ENCODE data around the gene SRMS. TPM values are rescaled to one million over a fixed set of nuclear protein-coding genes. Genes with fewer than 3 reads are reported as not detected.
A peak's percentile ranks its signal among the peaks of the same experiment; 100 is the strongest.

The SRMS gene
- polyA plus RNA-seq, 1 donor (not counting 4 experiments of a cell fraction or from before 2014, with no cell fraction given), result 0.10 TPM

DNA sequence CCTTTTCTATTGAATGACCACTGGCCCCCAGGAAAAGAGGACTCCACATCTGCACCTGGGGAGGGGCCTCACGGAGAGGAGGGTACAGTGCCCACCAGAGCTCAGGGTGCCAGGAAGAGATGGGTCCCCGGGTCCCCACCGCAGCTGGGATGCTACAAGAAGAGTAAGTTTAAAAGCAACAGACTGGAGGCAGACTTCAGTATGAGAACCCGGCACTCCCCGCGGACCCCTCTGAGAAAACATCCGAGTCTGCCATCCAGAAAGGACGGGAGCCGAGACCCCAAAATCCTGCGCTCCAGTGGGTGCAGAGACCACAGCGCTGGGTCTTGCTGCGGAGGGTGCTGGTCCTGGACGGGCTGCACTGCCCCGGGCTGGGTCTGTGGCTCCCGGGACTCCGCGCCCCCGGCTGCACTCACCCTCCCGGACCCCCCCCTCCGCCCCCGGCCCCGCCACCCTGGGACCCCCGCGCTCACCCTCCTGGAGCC, 26.1 kb upstream of the SRMS start:
- H3K4me1 ChIP-seq (ENCODE audit: control insufficient read depth, extremely low read depth, insufficient read depth, low read length), result peaks cover 13% of the 10 kb centered on the region
- no peaks in the 10 kb centered on the region for H3K9me1 ChIP-seq (ENCODE audit: control insufficient read depth, extremely low read depth, insufficient read depth, low read length)
- no peaks in the 10 kb centered on the region for H3K9me3 ChIP-seq (ENCODE audit: control insufficient read depth, low read depth, low read length)
- dilution Hi-C loops (cut with MboI; ENCODE audit: extremely low pct_ligation_motif_present, low sequenced_read_pairs), result no loop called here
- H3K4me3 ChIP-seq (ENCODE audit: control insufficient read depth in 2 of 3, extremely low read depth in 1 of 3, insufficient read depth in 2 of 3, low read depth in 1 of 3, low read length in 3 of 3), result peak overlapping the region; percentile 78 to 96 (median 91)
- no peak overlapping the region for H2AFZ ChIP-seq (ENCODE audit: control insufficient read depth, low read length)
- DNase-seq (ENCODE audit: low read depth, low spot score), result no peak
- FAIRE-seq, result no peak
- peak overlapping the region; percentile 80 for H3K27ac ChIP-seq (ENCODE audit: control insufficient read depth, insufficient read depth, low read length)
- H4K20me1 ChIP-seq (ENCODE audit: control insufficient read depth, extremely low read depth, insufficient read depth, low read length), result no peaks in the 10 kb centered on the region
- H3K36me3 ChIP-seq (ENCODE audit: control insufficient read depth in 2 of 2, extremely low read depth in 1 of 2, insufficient read depth in 2 of 2, low read length in 2 of 2), result peaks cover 3 to 6% of the 10 kb centered on the region in 2 experiments
- peak overlapping the region; percentile 93 for H3K9ac ChIP-seq (ENCODE audit: control insufficient read depth, extremely low read depth, insufficient read depth, low read length)
- peak overlapping the region; percentile 74 for H3K4me2 ChIP-seq (ENCODE audit: control insufficient read depth, extremely low read depth, insufficient read depth, low read depth, low read length)
- TF ChIP-seq EZH2 (IDR thresholded peaks at IDR 0.05; ENCODE audit: low read length), result no peak
- TF ChIP-seq, protein P1, sequence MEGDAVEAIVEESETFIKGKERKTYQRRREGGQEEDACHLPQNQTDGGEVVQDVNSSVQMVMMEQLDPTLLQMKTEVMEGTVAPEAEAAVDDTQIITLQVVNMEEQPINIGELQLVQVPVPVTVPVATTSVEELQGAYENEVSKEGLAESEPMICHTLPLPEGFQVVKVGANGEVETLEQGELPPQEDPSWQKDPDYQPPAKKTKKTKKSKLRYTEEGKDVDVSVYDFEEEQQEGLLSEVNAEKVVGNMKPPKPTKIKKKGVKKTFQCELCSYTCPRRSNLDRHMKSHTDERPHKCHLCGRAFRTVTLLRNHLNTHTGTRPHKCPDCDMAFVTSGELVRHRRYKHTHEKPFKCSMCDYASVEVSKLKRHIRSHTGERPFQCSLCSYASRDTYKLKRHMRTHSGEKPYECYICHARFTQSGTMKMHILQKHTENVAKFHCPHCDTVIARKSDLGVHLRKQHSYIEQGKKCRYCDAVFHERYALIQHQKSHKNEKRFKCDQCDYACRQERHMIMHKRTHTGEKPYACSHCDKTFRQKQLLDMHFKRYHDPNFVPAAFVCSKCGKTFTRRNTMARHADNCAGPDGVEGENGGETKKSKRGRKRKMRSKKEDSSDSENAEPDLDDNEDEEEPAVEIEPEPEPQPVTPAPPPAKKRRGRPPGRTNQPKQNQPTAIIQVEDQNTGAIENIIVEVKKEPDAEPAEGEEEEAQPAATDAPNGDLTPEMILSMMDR (optimal IDR thresholded peaks at IDR 0.05 in 1 of 3, IDR thresholded peaks at IDR 0.05 in 1 of 3, conservative IDR thresholded peaks at IDR 0.05 in 1 of 3; ENCODE audit: extremely low read depth in 1 of 3, insufficient read depth in 2 of 3, low read length in 3 of 3), result no peak
- peaks cover 18% of the 10 kb centered on the region for H3K79me2 ChIP-seq (ENCODE audit: control insufficient read depth, insufficient read depth, low read length)
- no peaks in the 10 kb centered on the region for H3K27me3 ChIP-seq (ENCODE audit: control insufficient read depth, extremely low read depth, insufficient read depth, low read length)

DNA sequence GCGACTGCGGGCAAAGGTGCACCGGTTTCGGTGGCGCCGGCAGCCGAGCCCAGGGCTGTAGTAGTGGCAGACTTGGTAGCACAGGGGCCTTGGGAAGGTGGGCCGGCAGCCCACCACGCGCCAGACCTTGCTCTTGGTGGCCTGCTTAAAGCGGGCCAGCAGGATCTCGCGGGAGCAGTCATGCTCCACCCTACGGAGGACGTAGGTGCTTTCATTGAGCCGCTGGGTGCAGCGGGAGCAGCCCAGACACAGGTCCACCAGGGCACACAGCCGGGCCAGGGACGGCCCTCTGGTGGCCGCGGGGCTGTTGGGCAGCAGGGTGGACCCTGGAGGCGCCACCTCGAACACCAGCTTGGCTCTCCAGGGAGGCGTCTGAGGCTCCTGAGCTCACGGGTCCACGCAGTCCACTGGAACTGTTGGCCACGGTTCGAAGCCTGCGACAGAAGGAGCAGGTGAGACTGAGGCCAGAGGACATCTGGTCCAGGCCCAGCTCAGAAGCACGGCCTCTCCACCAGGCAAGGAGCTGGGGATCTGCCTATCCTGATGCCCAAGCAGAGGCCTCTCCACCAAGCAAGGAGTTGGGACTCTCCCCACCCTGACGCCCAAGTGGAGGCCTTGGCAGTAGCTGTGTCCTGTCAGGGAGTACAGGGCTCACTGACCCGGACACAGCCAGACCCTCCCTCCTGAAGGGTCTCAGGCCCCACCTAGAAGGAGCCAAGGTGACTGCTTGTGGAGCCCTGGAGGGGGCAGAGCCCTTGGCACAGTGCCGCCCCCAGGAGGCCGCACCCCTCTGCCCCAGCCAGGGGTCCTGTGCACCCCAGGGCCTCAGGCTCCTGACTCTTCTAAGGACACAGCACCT, 25.5 kb upstream of the SRMS start:
- no peak for DNase-seq (ENCODE audit: low read depth, low spot score)
- no peak overlapping the region for H2AFZ ChIP-seq (ENCODE audit: control insufficient read depth, low read length)

More for the DNA sequence above, 25.5 kb upstream of the SRMS start:
- no peaks in the 10 kb centered on the region for H3K9me3 ChIP-seq (ENCODE audit: control insufficient read depth, low read depth, low read length)
- no peaks in the 10 kb centered on the region for H3K27me3 ChIP-seq (ENCODE audit: control insufficient read depth, extremely low read depth, insufficient read depth, low read length)
- H3K79me2 ChIP-seq (ENCODE audit: control insufficient read depth, insufficient read depth, low read length), result peaks cover 18% of the 10 kb centered on the region
- TF ChIP-seq, protein P1 (optimal IDR thresholded peaks at IDR 0.05 in 1 of 3, IDR thresholded peaks at IDR 0.05 in 1 of 3, conservative IDR thresholded peaks at IDR 0.05 in 1 of 3; ENCODE audit: extremely low read depth in 1 of 3, insufficient read depth in 2 of 3, low read length in 3 of 3), result peak in 2 of 3 experiments; percentile 16 to 25
- TF ChIP-seq EZH2 (IDR thresholded peaks at IDR 0.05; ENCODE audit: low read length), result no peak
- peak overlapping the region; percentile 78 to 96 (median 91) for H3K4me3 ChIP-seq (ENCODE audit: control insufficient read depth in 2 of 3, extremely low read depth in 1 of 3, insufficient read depth in 2 of 3, low read depth in 1 of 3, low read length in 3 of 3)
- peaks cover under 1% of the 10 kb centered on the region for H4K20me1 ChIP-seq (ENCODE audit: control insufficient read depth, extremely low read depth, insufficient read depth, low read length)
- peak overlapping the region; percentile 93 for H3K9ac ChIP-seq (ENCODE audit: control insufficient read depth, extremely low read depth, insufficient read depth, low read length)
- H3K27ac ChIP-seq (ENCODE audit: control insufficient read depth, insufficient read depth, low read length), result peak overlapping the region; percentile 80
- FAIRE-seq, result no peak
- H3K4me2 ChIP-seq (ENCODE audit: control insufficient read depth, extremely low read depth, insufficient read depth, low read depth, low read length), result peak overlapping the region; percentile 74
- no peaks in the 10 kb centered on the region for H3K9me1 ChIP-seq (ENCODE audit: control insufficient read depth, extremely low read depth, insufficient read depth, low read length)
- peaks cover 3 to 10% of the 10 kb centered on the region in 2 experiments for H3K36me3 ChIP-seq (ENCODE audit: control insufficient read depth in 2 of 2, extremely low read depth in 1 of 2, insufficient read depth in 2 of 2, low read length in 2 of 2)
- dilution Hi-C loops (cut with MboI; ENCODE audit: extremely low pct_ligation_motif_present, low sequenced_read_pairs), result no loop called here
- H3K4me1 ChIP-seq (ENCODE audit: control insufficient read depth, extremely low read depth, insufficient read depth, low read length), result peaks cover 13% of the 10 kb centered on the region
